Measurements from ENCODE around the gene TTC34. TPM values are rescaled to one million over a fixed set of nuclear protein-coding genes. Genes with fewer than 3 reads are reported as not detected.

TTC34 gene
- total and polyA plus RNA-seq, 10 of the 15 experiments (the other 5 are each of a cell fraction or from before 2014, with no cell fraction given) = 0.03 to 0.49 (median 0.05) TPM; not detected in 2

- Histone ChIP-seq H3K36me3 (ENCODE audit: control insufficient read depth in 2 of 2, insufficient read depth in 2 of 2, low read length in 1 of 2) (no peaks in the 10 kb centered on the region), H4K20me1 (ENCODE audit: control insufficient read depth, insufficient read depth) (no peaks in the 10 kb centered on the region), H3K9ac (ENCODE audit: control insufficient read depth, insufficient read depth, low read length) (no peak overlapping the region), H2AFZ (ENCODE audit: control insufficient read depth, low read depth, low read length) (no peak overlapping the region), H3K4me3 (no peak overlapping the region), H3K4me2 (ENCODE audit: control insufficient read depth, insufficient read depth) (no peak overlapping the region), H3K79me2 (ENCODE audit: control insufficient read depth, insufficient read depth, low read length) (no peaks in the 10 kb centered on the region), H3K4me1 (ENCODE audit: control insufficient read depth, insufficient read depth, low read length) (no peaks in the 10 kb centered on the region), H3K27ac (ENCODE audit: control insufficient read depth, insufficient read depth) (no peak overlapping the region), H3K9me3 (replicated peaks; ENCODE audit: control insufficient read depth, insufficient read depth, low read length) (no peaks in the 10 kb centered on the region), H3K27me3 (replicated peaks in 1 of 2; ENCODE audit: control insufficient read depth in 2 of 2, insufficient read depth in 2 of 2, low read length in 1 of 2) (no peaks in the 10 kb centered on the region)
- FAIRE-seq = no peak
- BruUV-seq (replicated peaks) = no TSS peak
- TF ChIP-seq MTA3 (IDR thresholded peaks at IDR 0.05; ENCODE audit: borderline replicate concordance, low read length) = no peak
- no peak for TF ChIP-seq SMAD1 (IDR thresholded peaks at IDR 0.05; ENCODE audit: low read depth, partially characterized antibody)
- no peak for TF ChIP-seq JUNB (IDR thresholded peaks at IDR 0.05)
- no peak for TF ChIP-seq ZNF207 (IDR thresholded peaks at IDR 0.05; ENCODE audit: borderline replicate concordance)
- no peak for TF ChIP-seq HSF1 (IDR thresholded peaks at IDR 0.05; ENCODE audit: low read depth, low read length)
- no peak for TF ChIP-seq PAX8 (IDR thresholded peaks at IDR 0.05)
- no peak for TF ChIP-seq SIX5 (IDR thresholded peaks at IDR 0.05; ENCODE audit: low read depth, low read length, severe bottlenecking)
- no peak for DNase-seq (ENCODE audit: low read depth, low spot score)
- POLR2A ChIA-PET = no interaction called here
- whole genome bisulfite sequencing (ENCODE audit: insufficient coverage, insufficient replicate concordance, low lambda C conversion rate, missing lambda C conversion rate) = 46% methylated on average over 14 of the region's 18 CpGs
- in situ Hi-C loops (cut with MboI) (no loop called here), intact Hi-C loops (cut with micrococcal nuclease; ENCODE audit: unreplicated experiment) (no loop called here)
- no peak for ATAC-seq
- CTCF ChIA-PET = no interaction called here
- RAD21 ChIA-PET (ENCODE audit: unreplicated experiment) = no interaction called here
- SMC1A ChIA-PET (ENCODE audit: uncharacterized antibody, unreplicated experiment) = no interaction called here
Measured at GRCh38 chr1:2602866-2603520, 198.5 kb downstream of the TTC34 start.

Data from GM12878 (cell line).